AG04450 (cell line): ENCODE results near the gene LYPLA2. TPM values are rescaled to one million over a fixed set of nuclear protein-coding genes. Genes with fewer than 3 reads are reported as not detected.
A peak's percentile ranks its signal among the peaks of the same experiment; 100 is the strongest.

Experiments
- CTCF ChIA-PET: fragments of 300-600, 350-600 bp; formaldehyde crosslinking; extraction: SDS; loops from one replicate; lab custom pipeline; 2022; ENCODE audit warnings: antibody characterized with exemption, inconsistent platforms; lab: Charles Lee
- POLR2A ChIA-PET: fragments of 350-600 bp; formaldehyde crosslinking; extraction: SDS; loops from one replicate; lab custom pipeline; 2021; ENCODE audit warnings: antibody characterized with exemption, inconsistent platforms; lab: Yijun Ruan, JAX
- DNase-seq: peaks from one replicate; pipeline ENCODE4 v3.0.0-alpha.2; 2011; ENCODE audit warnings: low read depth, low spot score
- H3K27ac ChIP-seq: one replicate; pipeline ENCODE4 v1.5.1; 2012; ENCODE audit warnings: low read depth, low read length, control low read depth
- H3K27me3 ChIP-seq: one replicate; pipeline ENCODE4 v1.6.0; 2012; ENCODE audit warnings: low read length; ENCODE audit not compliant: control insufficient read depth, insufficient read depth
- H3K4me3 ChIP-seq: 2 replicates; pipeline ENCODE4 v1.5.1; 2011; ENCODE audit warnings: mild to moderate bottlenecking, low read depth, low read length, control low read depth
- H3K9me3 ChIP-seq: 2 replicates; pipeline ENCODE4 v1.5.1; 2012; ENCODE audit warnings: low read length; ENCODE audit not compliant: control insufficient read depth, insufficient read depth
- polyA minus RNA-seq: library from RNA; depleted of rRNA, polyadenylated mRNA; stranded (reverse); fragments of >200 nt; gene quantifications from 2 replicates; pipeline ENCODE4 v1.2.3, GENCODE V29; 2011; rRNA and poly(A)+ RNA removed
- polyA plus RNA-seq: library from polyadenylated mRNA; depleted of rRNA; stranded (reverse); fragments of >200 nt; gene quantifications from 2 replicates; pipeline ENCODE4 v1.2.3, GENCODE V29; 2011; rRNA removed
- TF ChIP-seq, protein P1 (sequence below): IDR thresholded peaks from 2 replicates; pipeline ENCODE4 v1.5.1; 2011; ENCODE audit warnings: low read depth, low read length, control low read depth, inconsistent platforms

Gene LYPLA2
- 27.1 and 37.8 TPM in 2 replicates for polyA plus RNA-seq
- polyA minus RNA-seq = 28.3 and 39.5 TPM in 2 replicates

DNA sequence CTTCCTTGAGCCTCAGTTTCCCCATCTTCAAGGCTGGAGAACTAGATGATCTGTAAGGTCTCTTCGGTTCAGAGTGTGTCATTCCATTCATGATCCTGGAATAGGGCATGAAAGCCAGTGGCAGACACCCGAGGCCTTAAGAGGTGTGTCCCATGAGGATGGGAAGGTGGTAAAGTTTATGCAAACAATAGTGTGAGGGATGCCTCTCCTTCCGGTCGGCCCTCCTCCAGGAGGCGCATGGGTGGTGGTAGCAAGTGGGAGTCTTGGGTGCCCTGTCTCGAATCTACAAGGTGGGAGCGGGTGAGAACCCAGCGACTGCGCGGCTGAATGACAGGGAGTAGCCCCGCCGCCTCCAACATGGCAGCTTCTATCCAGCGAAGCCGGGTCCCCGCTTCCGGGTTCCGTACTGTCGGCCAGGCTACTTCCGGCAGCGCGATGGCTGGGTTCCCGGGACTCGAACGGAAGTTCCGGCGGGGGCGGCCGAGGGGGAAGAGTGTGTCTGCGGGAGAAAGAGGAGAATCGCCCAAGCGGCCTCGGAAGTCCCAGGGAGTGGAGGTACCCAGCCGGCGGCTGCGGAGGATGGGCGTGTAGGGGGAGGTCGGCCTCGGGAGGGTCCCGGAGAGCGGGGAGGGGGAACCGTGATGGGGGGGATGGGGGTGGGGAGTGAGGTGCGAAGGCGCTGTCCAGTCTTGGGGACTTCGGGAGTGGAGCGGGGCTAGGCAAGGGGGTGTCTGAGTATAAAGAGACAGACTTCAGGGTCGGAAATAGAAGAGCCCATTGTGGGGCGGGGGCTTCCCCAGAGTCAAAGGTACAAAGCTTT lies at the start of gene LYPLA2:
LYPLA2 (plus strand) TSS at position 450 of the 820 bp plus-strand sequence. CDS start 1,538 bp downstream, outside the sequence.
- TF ChIP-seq, protein P1, sequence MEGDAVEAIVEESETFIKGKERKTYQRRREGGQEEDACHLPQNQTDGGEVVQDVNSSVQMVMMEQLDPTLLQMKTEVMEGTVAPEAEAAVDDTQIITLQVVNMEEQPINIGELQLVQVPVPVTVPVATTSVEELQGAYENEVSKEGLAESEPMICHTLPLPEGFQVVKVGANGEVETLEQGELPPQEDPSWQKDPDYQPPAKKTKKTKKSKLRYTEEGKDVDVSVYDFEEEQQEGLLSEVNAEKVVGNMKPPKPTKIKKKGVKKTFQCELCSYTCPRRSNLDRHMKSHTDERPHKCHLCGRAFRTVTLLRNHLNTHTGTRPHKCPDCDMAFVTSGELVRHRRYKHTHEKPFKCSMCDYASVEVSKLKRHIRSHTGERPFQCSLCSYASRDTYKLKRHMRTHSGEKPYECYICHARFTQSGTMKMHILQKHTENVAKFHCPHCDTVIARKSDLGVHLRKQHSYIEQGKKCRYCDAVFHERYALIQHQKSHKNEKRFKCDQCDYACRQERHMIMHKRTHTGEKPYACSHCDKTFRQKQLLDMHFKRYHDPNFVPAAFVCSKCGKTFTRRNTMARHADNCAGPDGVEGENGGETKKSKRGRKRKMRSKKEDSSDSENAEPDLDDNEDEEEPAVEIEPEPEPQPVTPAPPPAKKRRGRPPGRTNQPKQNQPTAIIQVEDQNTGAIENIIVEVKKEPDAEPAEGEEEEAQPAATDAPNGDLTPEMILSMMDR = no peak
- no peaks in the 10 kb centered on the region for H3K27me3 ChIP-seq
- H3K9me3 ChIP-seq = no peaks in the 10 kb centered on the region; the same call in 1 of the 2 replicates
- peak; percentile 72 for DNase-seq
- peak within 1 kb of the TSS; percentile 90 for H3K4me3 ChIP-seq
- peak within 1 kb of the TSS; percentile 80 for H3K27ac ChIP-seq
- ChIA-PET POLR2A (interaction anchor here (0.7 to 1.9 kb wide), 7 partner anchors 9 to 134 kb away, joined by 3 to 11 read pairs (median 5); partner anchors contain the start of gene PITHD1), CTCF (no interaction called here)

- DNase-seq = no peak
- Histone ChIP-seq H3K4me3 (no peak overlapping the region), H3K9me3 (no peaks in the 10 kb centered on the region), H3K27me3 (no peaks in the 10 kb centered on the region), H3K27ac (no peak overlapping the region)
- CTCF ChIA-PET = no interaction called here
- TF ChIP-seq, protein P1 = no peak
- POLR2A ChIA-PET = no interaction called here
Observed at GRCh38 chr1:23741609-23742008, 49.3 kb upstream of the LYPLA2 start.

GRCh38 chr1:23742670-23743286 lies 48.2 kb upstream of the LYPLA2 start:
- TF ChIP-seq, protein P1 = no peak
- ChIA-PET CTCF (no interaction called here), POLR2A (interaction anchor here (0.5 to 1.0 kb wide), 4 partner anchors 29 to 156 kb away, joined by 3 to 7 read pairs (median 4); partner anchors contain the start of gene RPL11)
- no peak for DNase-seq
- H3K27me3 ChIP-seq = no peaks in the 10 kb centered on the region
- H3K27ac ChIP-seq = peak overlapping the region; percentile 61
- H3K4me3 ChIP-seq = peak overlapping the region; percentile 78
- H3K9me3 ChIP-seq = no peaks in the 10 kb centered on the region

- no peaks in the 10 kb centered on the region for H3K9me3 ChIP-seq
- H3K27me3 ChIP-seq = no peaks in the 10 kb centered on the region
- TF ChIP-seq, protein P1 = no peak
- H3K27ac ChIP-seq = peak within 1 kb of the TSS; percentile 61
- H3K4me3 ChIP-seq = peak within 1 kb of the TSS; percentile 78
- CTCF ChIA-PET = interaction anchor here (0.7 kb wide), 1 partner anchor 189 kb away, joined by 3 read pairs; no protein-coding TSS in a partner anchor
- DNase-seq = no peak
- POLR2A ChIA-PET = interaction anchor here (0.5 to 1.1 kb wide), 7 partner anchors 13 to 143 kb away, joined by 3 to 7 read pairs (median 3); partner anchors contain the start of gene RPL11
Observed at GRCh38 chr1:23743287-23744152, 47.4 kb upstream of the LYPLA2 start, which contains the start of gene ELOA. TSS of gene ELOA (plus strand) at chr1:23743471. CDS start at chr1:23743504, 33 bp downstream.
